Transverse colon (tissue), 4 donors: ENCODE data around the gene COPA. TPM values are rescaled to one million over a fixed set of nuclear protein-coding genes. Genes with fewer than 3 reads are reported as not detected.

ENCODE experiments used
- DNase-seq: peaks from one replicate; pipeline ENCODE4 v3.0.0-alpha.2; 2019
- H3K27ac ChIP-seq, 4 donors: fragments of 200-600 bp; sonication (generic); 2 replicates each; pipeline ENCODE4 v1.5.1; 2016 to 2018; ENCODE audit warnings: inconsistent platforms in 4 of 4
- H3K27me3 ChIP-seq: fragments of 200-600 bp; sonication (generic); 2 replicates; pipeline ENCODE4 v1.5.1; 2017; ENCODE audit warnings: inconsistent platforms
- H3K36me3 ChIP-seq, 4 donors: fragments of 200-600 bp; sonication (generic); 2 replicates each; pipeline ENCODE4 v1.5.1; 2017 to 2019; ENCODE audit warnings: inconsistent platforms in 4 of 4
- H3K4me1 ChIP-seq, 4 donors: fragments of 200-600 bp; sonication (generic); 2 replicates each; pipeline ENCODE4 v1.5.1; 2017 to 2020; ENCODE audit warnings: inconsistent platforms in 4 of 4
- H3K4me3 ChIP-seq, 4 donors: fragments of 200-600 bp; sonication (generic); 1 replicate in 1 of 4; 2 replicates in 3 of 4; pipeline versions ENCODE4 v1.5.1 to v1.6.1; 2017 to 2019; ENCODE audit warnings: inconsistent platforms in 4 of 4
- H3K9me3 ChIP-seq, 2 donors: fragments of 200-600 bp; sonication (generic); 2 replicates each; pipeline ENCODE4 v1.5.1; 2017 to 2019; ENCODE audit warnings: inconsistent platforms in 2 of 2
- CTCF ChIP-seq, 5 experiments: fragments of 200-600 bp in 3 of 5; fragments of 450-650 bp in 2 of 5; sonication (generic) in 3 of 5; IDR thresholded peaks; 1 replicate in 2 of 5; 2 replicates in 3 of 5; pipeline ENCODE4 v1.5.1; 2016 to 2017; ENCODE audit warnings: antibody characterized with exemption in 5 of 5, inconsistent platforms in 3 of 5, mild to moderate bottlenecking in 2 of 5, moderate library complexity in 1 of 5
- EP300 ChIP-seq: sonication (generic); formaldehyde crosslinking; IDR thresholded peaks from one replicate; pipeline ENCODE4 v1.6.1; 2017; ENCODE audit warnings: antibody characterized with exemption, low read depth
- POLR2A ChIP-seq: fragments of 450-650 bp; IDR thresholded peaks from one replicate; pipeline ENCODE4 v1.6.1; 2016; ENCODE audit warnings: antibody characterized with exemption, mild to moderate bottlenecking, moderate library complexity
- POLR2AphosphoS5 ChIP-seq, 3 donors: sonication (generic); formaldehyde crosslinking; IDR thresholded peaks; one replicate each; pipeline ENCODE4 v1.6.1; 2016; ENCODE audit warnings: antibody characterized with exemption in 3 of 3
- WGBS, 2 donors: methylation state at CpG; one replicate each; pipeline ENCODE4 v1.1.5; 2018; ENCODE audit warnings: low coverage in 1 of 2; 5-methylcytosine and 5-hydroxymethylcytosine counted together
- in situ Hi-C, 4 donors: fragments of 200-750 bp; cut with MboI; loops; one replicate each; pipeline versions ENCODE4 v1.15.0 to v1.15.1; 2017; ENCODE audit warnings: low sequenced_read_pairs in 3 of 4, low pct_ligation_motif_present in 1 of 4, low pct_unique_long_range_greater_than_20kb in 1 of 4
- intact Hi-C: fragments of 100-400 bp; cut with DNase I; formaldehyde crosslinking; loops from one replicate; pipeline ENCODE4 v1.15.1; 2023; ENCODE audit warnings: low total_unique reads
- total RNA-seq, 4 donors: library from RNA; depleted of rRNA; stranded (reverse); fragments of >200 nt; gene quantifications; one replicate each; pipeline ENCODE4 v1.1.0, GENCODE V29; 2016

COPA gene
- total RNA-seq, 4 donors from 2014 or later, result 98.7 to 152 (median 119) TPM

GRCh38 chr1:160332516-160332915, 10.5 kb downstream of the COPA start:
- in situ Hi-C loops (no loop called here), intact Hi-C loops (no loop called here)
- TF ChIP-seq CTCF (IDR thresholded peaks at IDR 0.05) (no peak), POLR2AphosphoS5 (IDR thresholded peaks at IDR 0.05) (no peak), EP300 (no peak), POLR2A (no peak)

GRCh38 chr1:160330119-160330518, 12.9 kb downstream of the COPA start:
- in situ Hi-C loops (no loop called here), intact Hi-C loops (no loop called here)
- H3K4me3 ChIP-seq, result no peak overlapping the region
- H3K27ac ChIP-seq, result no peak overlapping the region
- H3K9me3 ChIP-seq, result no peaks in the 10 kb centered on the region
- no peaks in the 10 kb centered on the region for H3K27me3 ChIP-seq
- no peak for DNase-seq
- H3K4me1 ChIP-seq, result no peaks in the 10 kb centered on the region
- TF ChIP-seq CTCF (IDR thresholded peaks at IDR 0.05), result no peak
- no peak for TF ChIP-seq POLR2AphosphoS5 (IDR thresholded peaks at IDR 0.05)
- TF ChIP-seq POLR2A, result no peak
- no peak for TF ChIP-seq EP300
- H3K36me3 ChIP-seq, result peaks cover 0 to 99% (median 49%) of the 10 kb centered on the region in 4 donors

More at GRCh38 chr1:160332516-160332915, 10.5 kb downstream of the COPA start:
- H3K36me3 ChIP-seq, result peaks cover 0 to 93% (median 46%) of the 10 kb centered on the region in 4 donors
- no peak overlapping the region for H3K4me3 ChIP-seq
- H3K4me1 ChIP-seq, result no peaks in the 10 kb centered on the region
- H3K27ac ChIP-seq, result no peak overlapping the region
- DNase-seq, result no peak
- H3K9me3 ChIP-seq, result no peaks in the 10 kb centered on the region
- no peaks in the 10 kb centered on the region for H3K27me3 ChIP-seq

- Histone ChIP-seq H3K36me3 (peaks cover 0 to 98% (median 49%) of the 10 kb centered on the region in 4 donors), H3K4me3 (no peak overlapping the region), H3K9me3 (no peaks in the 10 kb centered on the region), H3K27me3 (no peaks in the 10 kb centered on the region), H3K4me1 (no peaks in the 10 kb centered on the region), H3K27ac (no peak overlapping the region)
- in situ Hi-C loops (no loop called here), intact Hi-C loops (no loop called here)
- 85 to 88% methylated on average over 8 of the region's 8 CpGs for WGBS, 2 donors
- no peak for TF ChIP-seq POLR2AphosphoS5 (IDR thresholded peaks at IDR 0.05)
- TF ChIP-seq EP300, result no peak
- DNase-seq, result no peak
Measured at GRCh38 chr1:160328184-160328583, 14.9 kb downstream of the COPA start.

- in situ Hi-C loops, result no loop called here
- Histone ChIP-seq H3K9me3 (no peaks in the 10 kb centered on the region), H3K4me1 (no peaks in the 10 kb centered on the region), H3K27me3 (no peaks in the 10 kb centered on the region), H3K27ac (no peak overlapping the region), H3K36me3 (peaks cover 0 to 94% (median 46%) of the 10 kb centered on the region in 4 donors), H3K4me3 (no peak overlapping the region)
- TF ChIP-seq POLR2A (no peak), EP300 (no peak)
- intact Hi-C loops, result no loop called here
- WGBS, 2 donors, result 82 to 93% methylated on average over 3 to 5 of the region's 5 CpGs
- DNase-seq, result no peak
Measured at GRCh38 chr1:160326418-160326817, 16.6 kb downstream of the COPA start.

- no peak for TF ChIP-seq POLR2AphosphoS5 (IDR thresholded peaks at IDR 0.05)
- TF ChIP-seq POLR2A, result no peak
- TF ChIP-seq EP300, result no peak
- no peak for TF ChIP-seq CTCF (IDR thresholded peaks at IDR 0.05)
- WGBS, 2 donors, result 90 to 95% methylated on average over 3 to 4 of the region's 4 CpGs
- Histone ChIP-seq H3K27me3 (no peaks in the 10 kb centered on the region), H3K4me3 (no peak overlapping the region), H3K9me3 (no peaks in the 10 kb centered on the region), H3K4me1 (no peaks in the 10 kb centered on the region), H3K27ac (no peak overlapping the region), H3K36me3 (peaks cover 0 to 86% (median 41%) of the 10 kb centered on the region in 4 donors)
- in situ Hi-C loops, result no loop called here
- DNase-seq, result no peak
- intact Hi-C loops, result no loop called here
Measured at GRCh38 chr1:160325252-160325651, 17.8 kb downstream of the COPA start.
